GM12865 (cell line): ENCODE results near the gene PLEKHO1.

Experiments
- DNase-seq: peaks from one replicate; pipeline ENCODE4 v3.0.0; 2010; ENCODE audit warnings: low read depth
- H3K4me3 ChIP-seq: 2 replicates; pipeline ENCODE4 v1.5.1; 2011; ENCODE audit warnings: mild to moderate bottlenecking, low read depth, low read length, control low read depth
- CTCF ChIP-seq: IDR thresholded peaks from 2 replicates; pipeline ENCODE4 v1.5.1; 2011; ENCODE audit warnings: low read length, control low read depth, low read depth, inconsistent platforms; ENCODE audit not compliant: insufficient read depth; ENCODE audit errors: missing control alignments

PLEKHO1 gene

GRCh38 chr1:150148837-150149270 is 862 bp upstream of the PLEKHO1 start:
- no peak for DNase-seq
- no peak for TF ChIP-seq CTCF
- H3K4me3 ChIP-seq = peak overlapping the region; percentile 66

GRCh38 chr1:150150133-150151021 is 661 bp downstream of the PLEKHO1 start:
- no peak for DNase-seq
- peak overlapping the region; percentile 66 for H3K4me3 ChIP-seq
- no peak for TF ChIP-seq CTCF

- peak overlapping the region; percentile 66 for H3K4me3 ChIP-seq
- DNase-seq = peak; percentile 84
- TF ChIP-seq CTCF = no peak
These were observed 1.8 kb downstream of the PLEKHO1 start for GRCh38 chr1:150151291-150152181.

GRCh38 chr1:150152182-150152536 is 2.4 kb downstream of the PLEKHO1 start:
- H3K4me3 ChIP-seq = peak overlapping the region; percentile 66
- no peak for DNase-seq
- no peak for TF ChIP-seq CTCF

- no peak overlapping the region; the same call in 1 of the 2 replicates for H3K4me3 ChIP-seq
- no peak for DNase-seq
- TF ChIP-seq CTCF = no peak
These were observed 3.2 kb downstream of the PLEKHO1 start for GRCh38 chr1:150152772-150153456.

GRCh38 chr1:150154143-150154542 is 4.4 kb downstream of the PLEKHO1 start:
- no peak overlapping the region for H3K4me3 ChIP-seq
- no peak for DNase-seq
- TF ChIP-seq CTCF = no peak
